CD4-positive, alpha-beta T cell treated with Interferon alpha-2 for 1 hour (primary cell): ENCODE measurements around the gene ITGAE.
"Not testable (repeated sequence)": the region's sequence is repeated elsewhere in the genome, so short reads cannot be mapped to it uniquely, and the experiment has no call there.

Experiments
- DNase-seq, 2 donors: peaks; one replicate each; pipeline ENCODE4 v3.0.0-alpha.2; 2020 to 2022

Gene ITGAE

DNA sequence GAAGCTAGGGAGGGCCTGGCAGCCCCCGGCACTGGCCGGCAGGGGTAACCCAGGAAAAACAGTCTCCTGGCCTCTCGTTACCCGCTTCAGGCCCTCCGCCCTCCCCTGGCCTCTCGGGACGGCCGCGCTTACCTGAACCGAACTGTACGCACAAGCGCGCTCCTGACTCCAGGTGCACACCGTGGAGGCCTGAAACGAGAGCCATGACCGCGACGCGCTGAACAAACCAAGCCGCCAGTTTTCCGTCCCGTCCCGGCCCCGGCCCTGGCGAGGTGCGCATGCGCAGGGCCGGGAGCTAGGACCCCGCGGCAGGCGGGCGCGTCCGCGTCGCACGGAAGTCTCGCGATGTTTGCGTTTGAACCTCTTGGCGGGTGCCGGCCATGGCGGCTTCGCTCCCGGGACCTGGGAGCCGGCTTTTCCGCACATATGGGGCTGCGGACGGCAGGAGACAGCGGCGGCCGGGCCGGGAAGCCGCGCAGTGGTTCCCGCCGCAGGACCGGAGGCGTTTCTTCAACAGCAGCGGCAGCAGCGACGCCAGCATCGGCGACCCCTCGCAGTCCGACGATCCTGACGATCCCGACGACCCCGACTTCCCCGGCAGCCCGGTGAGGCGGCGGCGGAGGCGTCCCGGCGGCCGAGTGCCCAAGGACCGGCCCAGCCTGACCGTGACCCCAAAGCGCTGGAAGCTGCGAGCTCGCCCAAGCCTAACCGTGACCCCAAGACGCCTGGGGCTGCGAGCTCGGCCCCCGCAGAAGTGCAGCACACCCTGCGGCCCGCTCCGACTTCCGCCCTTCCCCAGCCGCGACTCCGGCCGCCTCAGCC is 77.2 kb downstream of the ITGAE start, which contains the start of gene HASPIN:
HASPIN (plus strand) TSS at position 348 of the 822 bp plus-strand sequence; CDS start at position 381, 33 bp downstream.
- peak; percentile 90 to 93 for DNase-seq

DNA sequence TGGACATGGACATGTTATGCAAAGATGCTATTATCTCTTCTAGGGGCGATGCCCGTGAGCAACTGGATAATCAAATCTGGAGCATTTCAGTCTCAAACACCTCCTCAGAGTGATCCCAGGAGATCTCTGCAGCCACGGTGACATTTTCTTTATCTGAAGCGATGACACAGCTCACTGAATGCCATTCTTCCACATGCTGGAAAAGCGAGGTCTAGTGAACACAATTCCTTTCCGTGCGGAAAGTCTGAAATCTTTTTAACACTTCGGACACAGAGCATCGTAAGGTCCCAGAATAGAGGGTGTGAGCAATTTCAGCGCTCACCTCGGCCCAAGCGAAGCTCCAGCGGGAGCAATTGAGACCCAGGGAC is 77.8 kb downstream of the ITGAE start:
- no peak for DNase-seq

DNA sequence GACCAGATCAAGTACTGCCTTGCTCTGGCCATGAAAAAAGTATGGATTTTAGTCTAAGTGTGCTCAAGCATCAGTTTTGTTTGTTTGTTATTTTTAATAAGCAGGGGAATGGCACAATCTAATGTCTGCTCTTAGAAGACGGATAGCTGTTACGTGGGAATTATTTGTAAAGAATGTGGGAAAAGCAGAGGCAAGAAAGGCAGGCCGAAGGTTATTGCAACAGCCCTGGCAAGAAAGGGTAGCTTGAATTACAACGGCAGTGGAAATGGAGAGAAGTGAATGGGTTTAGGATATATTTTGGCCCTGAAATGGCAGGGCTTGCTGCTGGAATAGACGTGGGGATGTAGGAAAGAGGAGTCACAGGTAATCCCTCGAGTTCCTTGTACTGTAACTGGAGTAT is 78.3 kb downstream of the ITGAE start:
- DNase-seq, result no peak

DNA sequence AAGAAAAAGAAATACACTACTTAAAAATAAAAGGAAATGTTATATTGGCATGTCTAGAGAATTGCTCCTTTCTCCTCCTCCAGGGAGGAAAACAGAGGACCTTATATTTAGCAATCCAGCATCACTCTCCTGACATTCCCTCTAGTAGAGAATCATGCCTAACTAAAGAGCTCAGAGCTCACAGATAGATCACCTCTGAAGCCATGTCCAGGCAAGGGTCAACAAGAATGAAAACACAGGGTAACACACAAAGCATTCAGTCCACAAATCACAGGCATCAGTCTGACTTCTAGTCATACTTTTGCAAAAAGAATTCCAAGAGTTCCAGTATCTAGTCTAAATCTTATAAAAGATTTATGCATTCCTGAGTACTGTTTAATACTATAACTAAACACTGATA is 81.7 kb downstream of the ITGAE start:
- DNase-seq, result no peak

DNA sequence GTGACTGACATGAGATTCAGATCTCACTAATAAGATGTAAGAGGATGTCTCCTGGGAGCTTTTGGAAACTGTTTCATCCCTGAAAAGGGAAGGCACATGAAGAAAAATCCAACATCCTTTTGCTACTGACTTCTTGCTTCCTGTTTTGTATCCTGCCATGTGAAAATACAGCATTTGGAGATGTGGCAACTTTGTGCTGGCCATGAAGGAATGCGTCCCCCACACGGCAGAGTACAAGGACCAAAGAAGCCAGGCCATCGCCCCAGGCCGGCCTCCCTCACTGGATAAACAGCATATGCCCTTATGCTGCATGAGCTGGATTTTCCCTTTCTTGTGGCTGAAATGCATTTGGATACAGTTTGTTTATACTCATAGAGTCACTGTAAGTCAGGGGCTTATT is 82.8 kb downstream of the ITGAE start:
- DNase-seq, result no peak

DNA sequence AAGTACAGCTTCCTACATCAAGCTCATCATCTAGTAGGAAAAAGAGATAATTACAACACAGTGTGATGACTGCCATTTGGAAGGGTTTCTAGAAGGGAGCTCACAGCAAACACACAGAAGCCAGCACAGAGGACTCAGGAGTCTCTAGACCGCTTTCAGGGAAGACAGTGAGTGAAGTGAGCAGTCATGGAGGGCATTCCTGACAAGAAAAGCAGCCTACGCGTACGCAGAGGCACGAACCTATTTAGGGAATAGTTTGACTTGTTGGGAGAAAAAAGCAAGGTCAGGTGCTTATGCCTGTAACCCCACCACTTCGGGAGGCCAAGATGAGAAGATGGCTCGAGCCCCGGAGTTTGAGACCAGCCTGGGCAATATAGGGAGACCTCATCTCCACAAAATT is 85.7 kb downstream of the ITGAE start:
- DNase-seq, result no peak

DNA sequence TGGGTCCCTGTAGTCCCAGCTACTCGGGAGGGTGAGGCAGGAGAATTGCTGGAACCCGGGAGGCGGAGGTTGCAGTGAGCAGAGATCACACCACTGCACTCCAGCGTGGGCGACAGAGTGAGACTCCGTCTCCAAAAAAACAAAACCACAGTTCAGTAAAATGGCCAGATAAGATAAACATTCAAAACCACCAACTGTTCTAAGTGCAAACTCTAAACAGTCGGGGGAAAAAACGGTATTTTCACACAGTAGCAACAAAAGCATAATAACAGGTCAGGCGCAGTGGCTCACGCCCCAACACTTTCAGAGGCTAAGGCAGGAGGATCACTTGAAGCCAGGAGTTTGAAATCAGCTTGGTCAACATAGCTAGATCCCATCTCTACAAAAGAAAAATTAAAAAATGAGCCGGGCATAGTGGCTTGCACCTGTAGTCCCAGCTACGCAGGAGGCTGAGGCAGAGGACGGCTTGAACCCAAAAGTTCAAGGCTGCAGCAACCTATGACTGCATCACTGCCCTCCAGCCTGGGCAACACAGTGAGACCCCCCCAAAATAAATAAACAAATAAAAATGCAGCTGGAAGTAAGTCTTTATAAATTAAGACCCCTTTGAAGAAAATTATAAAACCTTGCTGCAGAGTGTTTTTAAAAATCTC is 88.1 kb downstream of the ITGAE start:
- peak in 1 of 2 donors; percentile 33 for DNase-seq

DNA sequence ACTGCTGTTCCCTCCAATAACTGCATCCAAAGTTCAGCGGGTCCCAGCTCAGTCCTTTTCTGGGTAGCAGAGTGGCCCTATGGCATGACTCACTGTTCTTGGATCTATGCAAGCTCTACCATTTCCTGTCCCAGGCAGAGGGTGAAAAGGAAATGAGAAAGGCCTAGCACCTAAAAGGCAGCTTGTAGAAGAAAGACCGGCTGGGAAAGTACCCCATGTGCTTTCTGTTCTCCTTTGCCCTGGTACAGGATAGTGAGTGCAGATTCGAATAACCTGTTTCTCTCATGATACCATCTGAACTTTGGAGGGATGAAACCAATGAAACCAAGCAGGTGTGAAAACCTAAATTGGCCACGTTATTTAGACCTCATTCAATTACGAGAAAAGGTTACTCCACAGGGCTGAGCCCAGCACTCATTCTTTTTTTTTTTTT is 90.0 kb downstream of the ITGAE start:
- DNase-seq, result peak; percentile 86 to 92

DNA sequence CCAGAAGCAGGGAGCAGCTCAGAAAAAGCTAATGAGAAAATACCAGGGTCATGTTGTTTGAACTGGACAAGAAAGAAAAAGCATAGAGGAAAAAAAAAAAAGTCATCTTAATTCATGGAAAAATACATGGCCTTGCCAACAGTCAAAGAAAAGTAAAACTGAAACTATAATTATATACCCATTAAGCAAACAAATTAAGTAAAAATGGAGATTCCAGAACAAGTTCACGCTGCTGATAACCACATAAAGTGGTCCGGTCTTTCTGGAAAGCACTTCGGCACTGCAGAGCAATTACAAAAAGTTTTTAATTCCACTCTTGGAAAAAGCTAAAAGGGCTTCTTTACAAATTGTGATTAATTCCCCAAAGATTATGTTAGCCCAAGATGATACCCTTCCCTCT is 92.6 kb downstream of the ITGAE start:
- no peak for DNase-seq

DNA sequence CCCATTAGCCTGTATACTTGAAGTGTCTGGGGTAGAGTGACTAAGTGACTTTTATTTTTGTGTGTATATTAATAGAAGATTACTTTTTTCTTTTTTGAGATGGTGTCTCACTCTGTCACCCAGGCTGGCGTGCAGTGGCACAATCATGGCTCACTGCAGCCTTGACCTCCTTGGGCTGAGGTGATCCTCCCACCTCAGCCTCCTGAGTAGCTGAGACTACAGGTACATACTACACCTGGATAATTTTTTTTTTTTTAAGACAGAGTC is 95.3 kb downstream of the ITGAE start:
- not testable (repeated sequence) for DNase-seq

DNA sequence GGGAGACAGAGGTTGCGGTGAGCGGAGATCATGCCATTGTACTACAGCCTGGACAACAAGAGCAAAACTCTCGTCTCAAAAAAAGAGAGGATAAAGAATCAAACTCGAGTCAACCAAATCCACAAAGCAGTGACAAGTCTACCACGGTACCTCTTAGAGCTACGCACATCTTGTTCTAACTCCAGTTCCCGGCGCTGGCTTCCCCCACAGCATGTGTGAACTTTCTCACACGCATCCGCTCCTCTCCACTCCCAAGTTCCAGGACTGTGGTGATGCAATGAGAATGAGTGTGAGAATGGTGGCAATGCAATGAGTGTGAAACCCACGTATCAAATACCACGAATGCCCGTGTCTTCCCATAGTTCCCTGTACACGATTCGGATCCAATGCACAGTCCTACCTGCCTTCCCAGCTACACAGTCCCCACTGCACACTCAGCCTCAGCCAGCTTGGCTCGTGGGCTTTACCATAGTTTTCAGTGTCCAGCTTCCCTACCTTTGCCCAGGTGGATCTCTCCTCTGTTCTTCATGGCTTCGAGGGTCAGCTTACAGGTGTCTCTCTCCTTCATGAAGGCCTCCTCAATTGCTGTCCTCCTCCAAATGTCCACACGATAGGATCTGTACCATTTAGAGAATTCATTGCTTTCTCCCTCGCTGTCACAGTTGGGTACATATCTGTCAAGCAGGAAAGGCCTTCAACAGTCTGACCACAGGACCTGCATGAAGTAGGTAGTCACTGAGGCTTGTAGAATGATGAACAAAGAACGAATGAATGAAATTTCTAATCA is 95.9 kb downstream of the ITGAE start:
- DNase-seq, result no peak

DNA sequence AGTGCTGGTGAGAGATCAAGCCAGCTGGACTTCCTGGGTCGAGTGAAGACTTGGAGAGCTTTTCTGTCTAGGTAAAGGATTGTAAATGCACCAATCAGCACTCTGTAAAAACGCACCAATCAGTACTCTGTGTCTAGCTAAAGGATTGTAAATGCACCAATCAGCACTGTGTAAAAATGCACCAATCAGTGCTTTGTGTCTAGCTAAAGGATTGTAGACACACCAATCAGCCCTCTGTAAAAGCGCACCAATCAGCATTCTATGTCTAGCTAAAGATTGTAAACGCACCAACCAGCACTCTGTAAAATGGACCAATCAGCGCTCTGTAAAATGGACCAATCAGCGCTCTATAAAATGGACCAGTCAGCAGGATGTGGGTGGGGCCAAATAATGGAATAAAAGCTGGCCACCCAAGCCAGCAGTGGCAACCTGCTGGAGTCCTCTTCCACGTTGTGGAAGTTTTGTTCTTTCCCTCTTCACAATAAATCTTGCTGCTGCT is 98.9 kb downstream of the ITGAE start:
- DNase-seq, result not testable (repeated sequence)

DNA sequence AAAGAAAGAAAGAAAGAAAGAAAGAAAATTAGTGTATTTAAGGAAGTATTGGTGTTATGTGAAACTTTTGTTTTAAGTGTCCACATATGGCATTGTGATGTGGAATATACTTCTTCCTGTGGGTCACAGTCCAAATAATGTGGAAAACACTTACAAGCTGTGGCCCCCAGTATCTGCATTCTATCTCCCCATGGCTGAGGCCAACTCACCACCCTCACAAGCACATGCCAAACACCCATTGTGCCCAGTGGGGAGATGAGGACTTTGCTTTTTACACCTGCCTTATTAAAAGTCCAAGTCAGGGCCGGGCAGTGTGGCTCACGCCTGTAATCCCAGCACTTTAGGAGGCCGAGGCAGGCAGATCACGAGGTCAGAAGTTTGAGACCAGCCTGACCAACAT is 101.0 kb downstream of the ITGAE start:
- no peak for DNase-seq

DNA sequence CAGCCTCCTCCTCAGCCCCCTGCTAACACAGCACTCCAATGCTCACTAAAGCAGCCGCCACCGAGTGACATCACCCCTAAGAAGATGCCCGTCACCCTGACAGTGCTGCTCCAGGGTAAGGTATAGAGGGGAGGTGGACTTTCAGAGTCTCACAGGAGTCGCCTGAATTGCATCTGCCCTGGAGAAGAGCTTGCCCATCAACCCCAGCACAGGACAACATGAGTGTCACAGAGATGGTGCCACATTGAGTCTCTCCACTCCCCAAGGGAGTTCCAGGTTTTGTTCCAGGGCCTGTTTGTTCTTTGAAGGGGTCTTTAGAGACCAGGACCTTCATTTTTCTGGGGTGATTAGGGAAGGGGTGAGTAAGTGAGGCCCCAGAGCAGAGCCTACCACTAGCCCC is 102.8 kb downstream of the ITGAE start:
- DNase-seq, result no peak

DNA sequence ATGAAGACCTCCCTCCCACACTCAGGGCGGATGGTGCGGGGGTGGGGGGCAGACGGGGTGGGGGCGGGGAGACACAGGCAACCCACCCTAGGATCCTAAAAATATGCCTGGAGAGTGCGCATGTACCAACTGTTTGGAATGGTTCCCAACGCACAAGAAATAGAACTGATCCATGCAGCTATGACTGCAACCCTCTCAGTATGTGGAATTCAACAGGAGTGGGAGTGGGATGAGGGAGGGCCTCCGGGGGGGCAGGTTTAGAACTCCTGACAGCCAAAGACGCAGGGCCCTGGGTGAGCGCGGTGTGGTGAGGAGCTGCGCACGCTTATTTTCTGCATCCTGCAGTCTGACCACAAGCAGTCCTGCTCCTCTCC is 103.9 kb downstream of the ITGAE start:
- DNase-seq, result no peak

DNA sequence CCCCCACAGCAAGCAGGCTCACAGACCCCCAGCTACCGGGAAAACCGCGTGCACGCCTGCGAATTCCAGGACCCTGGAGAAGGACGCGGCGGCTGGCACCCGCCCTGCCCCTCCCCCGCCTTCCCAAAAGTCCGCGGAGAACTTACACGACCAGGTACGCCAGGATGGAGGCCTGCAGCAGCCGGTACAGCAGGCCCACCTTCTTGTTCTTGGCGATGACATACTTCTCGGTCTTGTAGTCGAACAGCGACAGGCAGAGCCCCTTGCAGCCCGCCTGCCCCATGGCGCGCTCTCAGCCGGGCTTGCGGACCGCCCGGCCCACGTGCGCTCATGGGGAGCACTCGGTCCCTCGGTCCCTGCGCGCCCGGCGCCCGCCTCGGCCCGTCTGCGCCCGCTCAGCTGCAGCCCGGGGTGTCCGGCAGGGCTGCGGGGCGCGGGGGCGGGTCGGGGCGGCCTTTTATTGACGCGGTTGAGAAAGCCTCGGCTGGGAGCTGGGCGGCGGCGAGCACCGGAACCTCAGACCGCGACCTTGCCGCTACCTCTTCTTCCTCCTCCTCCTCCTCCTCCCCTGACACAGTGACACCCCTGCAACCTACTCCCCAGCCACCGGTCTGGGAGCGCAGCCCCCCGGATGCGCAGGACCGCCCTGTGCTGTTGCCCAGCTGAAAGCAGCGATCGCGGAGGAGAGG is 105.1 kb downstream of the ITGAE start, which contains the start of gene P2RX5:
P2RX5 (minus strand) TSS at position 433 of the 689 bp plus-strand sequence; CDS start at position 283, 150 bp downstream.
- DNase-seq, result peak; percentile 54 to 57

DNA sequence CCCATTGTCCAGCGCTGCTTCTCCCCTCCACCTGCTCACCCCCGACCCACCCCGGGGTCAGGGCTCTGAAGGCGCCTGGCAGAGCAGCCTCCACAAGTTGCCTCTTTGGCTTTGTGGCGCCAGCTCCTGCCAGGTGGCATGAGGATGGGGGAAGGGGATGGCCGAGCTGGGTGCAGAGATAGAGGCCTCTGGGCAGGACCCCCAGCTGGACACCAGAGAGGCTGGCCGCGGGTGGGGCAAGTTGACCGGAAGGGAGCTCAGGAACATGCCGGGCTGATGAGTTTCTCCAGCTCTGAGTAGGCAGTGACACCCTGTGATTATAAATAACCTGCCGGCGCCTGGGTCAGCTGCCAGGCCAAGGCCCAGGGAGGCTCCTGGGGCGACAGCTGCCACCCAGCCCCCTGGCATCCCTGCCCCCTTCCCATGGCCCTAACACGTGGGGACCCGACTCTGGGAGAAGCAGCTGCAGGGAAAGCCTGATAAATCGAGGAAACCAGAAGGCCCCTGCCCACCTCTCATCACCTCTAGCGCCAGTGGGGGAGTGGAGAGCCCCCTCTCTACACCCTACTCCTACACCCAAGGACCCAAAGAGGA is 105.8 kb downstream of the ITGAE start:
- no peak for DNase-seq

DNA sequence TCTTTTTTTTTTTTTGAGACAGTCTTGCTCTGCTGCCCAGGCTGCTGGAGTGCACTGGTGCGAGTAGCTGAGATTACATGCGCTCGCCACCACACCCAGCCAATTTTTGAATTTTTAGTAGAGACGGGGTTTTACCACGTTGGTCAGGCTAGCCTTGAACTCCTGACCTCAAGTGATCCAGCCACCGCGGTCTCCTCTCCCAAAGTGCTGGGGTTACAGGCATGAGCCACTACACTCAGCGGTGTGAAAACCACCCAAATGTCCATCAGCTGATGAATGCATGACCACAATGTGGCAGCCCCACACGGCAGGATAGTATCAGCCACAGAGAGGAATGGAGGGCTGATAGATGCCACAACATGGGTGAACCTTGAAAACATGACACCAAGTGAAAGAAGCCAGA is 107.2 kb downstream of the ITGAE start:
- DNase-seq, result peak; percentile 51

DNA sequence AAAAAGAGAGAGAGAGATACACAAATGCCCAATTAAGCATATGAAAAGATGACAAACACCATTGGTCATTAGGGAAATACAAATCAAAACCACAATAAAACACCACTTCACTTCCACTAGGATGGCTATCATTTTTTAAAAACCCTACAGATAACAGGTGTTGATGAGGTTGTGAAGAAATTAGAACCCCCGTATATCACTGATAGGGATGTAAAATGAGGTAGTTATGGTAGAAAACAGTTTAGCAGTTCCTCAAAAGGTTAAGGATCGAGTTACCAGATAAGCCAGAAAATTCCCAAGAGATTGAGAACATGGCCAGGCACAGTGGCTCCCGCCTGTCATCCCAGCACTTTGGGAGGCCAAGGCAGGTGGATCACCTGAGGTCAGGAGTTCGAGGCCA is 107.8 kb downstream of the ITGAE start:
- no peak for DNase-seq

DNA sequence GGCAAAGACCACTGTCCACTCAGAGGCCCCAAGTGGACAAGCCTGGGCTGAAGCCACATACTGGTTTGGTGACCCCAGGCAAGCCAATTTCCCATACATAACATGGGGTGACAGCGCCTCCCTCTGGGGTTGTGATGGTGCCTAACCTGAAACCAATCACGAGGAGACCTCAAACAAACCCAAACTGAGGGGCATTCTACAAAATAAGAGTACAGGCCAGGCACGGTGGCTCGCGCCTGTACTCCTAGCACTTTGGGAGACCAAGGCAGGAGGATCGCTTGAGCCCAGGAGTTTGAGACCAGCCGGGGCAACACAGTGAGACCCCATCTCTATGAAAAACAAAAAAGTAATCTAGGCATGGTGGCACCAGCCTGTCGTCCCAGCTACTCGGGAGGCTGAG is 108.6 kb downstream of the ITGAE start:
- DNase-seq, result no peak

DNA sequence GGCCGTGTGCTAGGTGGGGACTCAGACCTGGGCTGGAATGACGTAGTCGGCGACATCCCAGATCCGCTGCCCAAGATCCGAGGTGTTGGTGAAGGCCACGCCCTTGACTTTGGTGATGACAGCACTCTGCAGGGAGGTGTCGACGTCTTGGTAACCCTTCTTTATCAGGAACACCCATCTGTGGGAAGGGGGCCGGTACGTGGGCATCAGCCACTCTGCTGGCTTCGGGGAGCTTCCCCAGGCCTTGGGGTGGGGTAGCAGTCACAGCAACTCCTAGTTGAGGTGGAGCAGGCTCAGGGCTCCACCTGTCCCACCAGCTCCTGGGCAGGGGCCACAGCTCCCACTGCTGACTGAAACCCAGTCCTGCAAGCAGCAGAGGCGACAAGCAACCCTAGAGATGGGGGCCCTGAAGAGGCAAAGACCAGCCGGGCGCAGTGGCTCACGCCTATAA is 109.3 kb downstream of the ITGAE start:
- DNase-seq, result no peak

DNA sequence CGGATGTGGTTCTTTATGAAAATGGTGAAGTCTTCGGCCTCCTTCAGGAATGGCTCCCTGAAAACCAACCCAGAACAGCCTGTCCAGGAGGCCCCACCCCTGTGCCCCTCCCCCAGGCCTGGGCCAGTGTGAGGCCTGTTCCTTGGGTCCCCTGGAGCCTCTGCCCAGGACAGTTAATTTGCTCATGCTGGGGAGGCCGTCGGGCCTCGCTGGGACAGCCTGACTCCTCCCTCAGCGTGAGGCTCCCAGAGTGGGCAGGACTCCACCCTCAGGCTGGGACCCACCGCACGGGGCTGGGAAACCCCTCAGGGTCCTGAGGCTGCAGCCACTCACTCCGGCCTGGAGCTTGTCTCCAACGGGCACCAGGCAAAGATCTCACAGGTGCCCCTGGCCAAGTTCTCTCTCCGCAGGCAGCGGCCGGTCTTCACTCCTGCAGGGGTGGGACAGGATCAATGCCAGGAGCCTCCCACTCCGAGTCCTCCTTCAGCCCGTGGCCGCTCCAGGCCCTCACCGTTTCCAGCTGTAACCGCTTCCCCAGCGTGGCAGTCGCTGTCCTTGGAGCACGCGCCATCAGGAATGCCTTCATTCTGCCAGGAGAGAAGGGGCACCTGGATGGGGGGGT is 110.8 kb downstream of the ITGAE start:
- DNase-seq, result no peak
